H7 (cell line): Measurements from ENCODE around the gene RCHY1. TPM values are rescaled to one million over a fixed set of nuclear protein-coding genes. Genes with fewer than 3 reads are reported as not detected.

Source experiments
- total RNA-seq: library from RNA; depleted of rRNA; stranded (reverse); fragments of >200 nt; shearing (Covaris generic); gene quantifications from 2 replicates; pipeline ENCODE4 v1.2.3, GENCODE V29; 2014; rRNA removed

The RCHY1 gene
- total RNA-seq, 1 experiment from 2014 or later, result 39.7 TPM

Other genes with a start within 250 kb of the RCHY1 start
- 8.2 and 11.4 TPM in 2 replicates for gene THAP6, start 70 bp upstream of the RCHY1 start, total RNA-seq
- gene ODAPH, start 41.7 kb upstream of the RCHY1 start, total RNA-seq, result not detected in 2 replicates
- 0.18 and 0.28 TPM in 2 replicates for gene CDKL2, start 116.1 kb upstream of the RCHY1 start, total RNA-seq
- 175 and 189 TPM in 2 replicates for gene G3BP2, start 159.0 kb upstream of the RCHY1 start, total RNA-seq
- gene USO1, start 210.2 kb upstream of the RCHY1 start, total RNA-seq, result 136 and 185 TPM in 2 replicates